ENCODE data around the gene INPP5A. TPM values are rescaled to one million over a fixed set of nuclear protein-coding genes. Genes with fewer than 3 reads are reported as not detected.

Gene INPP5A
- total RNA-seq, 1 experiment from 2014 or later = 15.3 TPM

- no peak for DNase-seq (ENCODE audit: low read depth)
Observed at GRCh38 chr10:132722394-132723329, 185.1 kb downstream of the INPP5A start.

GRCh38 chr10:132723330-132723970 lies 185.9 kb downstream of the INPP5A start:
- no peak for DNase-seq (ENCODE audit: low read depth)

DNA sequence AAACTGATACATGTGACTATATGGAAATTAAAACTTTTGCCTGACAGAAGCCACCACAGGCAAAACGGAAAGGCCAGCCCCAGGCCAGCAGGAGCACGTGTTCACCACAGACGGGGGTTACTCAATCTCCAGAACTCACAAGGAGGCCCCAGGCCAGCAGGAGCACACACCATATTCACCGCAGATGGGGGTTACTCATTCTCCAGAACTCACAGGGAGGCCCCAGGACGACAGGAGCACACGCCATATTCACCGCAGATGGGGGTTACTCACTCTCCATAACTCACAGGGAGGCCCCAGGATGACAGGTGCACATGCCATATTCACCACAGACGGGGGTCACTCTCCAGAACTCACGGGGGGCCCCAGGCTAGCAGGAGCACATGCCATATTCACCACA lies 186.9 kb downstream of the INPP5A start:
- peak; percentile 66 for DNase-seq (ENCODE audit: low read depth)

GRCh38 chr10:132725202-132725601 lies 187.6 kb downstream of the INPP5A start:
- DNase-seq (ENCODE audit: low read depth) = no peak

- no peak for DNase-seq (ENCODE audit: low read depth)
Observed at GRCh38 chr10:132726194-132726593, 188.6 kb downstream of the INPP5A start.

GRCh38 chr10:132726951-132727350 lies 189.4 kb downstream of the INPP5A start:
- DNase-seq (ENCODE audit: low read depth) = no peak

DNA sequence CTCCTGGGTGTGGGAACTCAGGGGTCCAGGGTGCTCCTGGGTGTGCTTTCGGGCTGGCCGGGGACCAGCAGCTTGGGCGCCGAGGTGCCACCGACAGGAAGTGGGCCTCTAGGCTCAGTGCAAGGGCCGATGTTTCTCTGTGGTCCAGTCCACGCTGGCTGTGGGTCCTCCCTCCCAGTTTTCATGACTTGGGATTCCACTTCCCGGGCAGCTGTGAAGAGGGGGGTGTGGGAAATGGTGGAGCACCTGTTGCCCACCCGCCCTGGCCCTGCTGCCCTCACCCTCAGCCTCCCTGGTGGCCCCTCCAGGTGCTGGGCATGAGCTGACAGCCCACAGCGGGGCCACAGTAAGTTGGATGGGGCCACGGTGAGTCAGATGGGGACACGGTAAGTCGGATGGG lies 189.8 kb downstream of the INPP5A start:
- DNase-seq (ENCODE audit: low read depth) = no peak

GRCh38 chr10:132728321-132728720 lies 190.7 kb downstream of the INPP5A start:
- DNase-seq (ENCODE audit: low read depth) = no peak

GRCh38 chr10:132728741-132729140 lies 191.2 kb downstream of the INPP5A start:
- DNase-seq (ENCODE audit: low read depth) = no peak

DNA sequence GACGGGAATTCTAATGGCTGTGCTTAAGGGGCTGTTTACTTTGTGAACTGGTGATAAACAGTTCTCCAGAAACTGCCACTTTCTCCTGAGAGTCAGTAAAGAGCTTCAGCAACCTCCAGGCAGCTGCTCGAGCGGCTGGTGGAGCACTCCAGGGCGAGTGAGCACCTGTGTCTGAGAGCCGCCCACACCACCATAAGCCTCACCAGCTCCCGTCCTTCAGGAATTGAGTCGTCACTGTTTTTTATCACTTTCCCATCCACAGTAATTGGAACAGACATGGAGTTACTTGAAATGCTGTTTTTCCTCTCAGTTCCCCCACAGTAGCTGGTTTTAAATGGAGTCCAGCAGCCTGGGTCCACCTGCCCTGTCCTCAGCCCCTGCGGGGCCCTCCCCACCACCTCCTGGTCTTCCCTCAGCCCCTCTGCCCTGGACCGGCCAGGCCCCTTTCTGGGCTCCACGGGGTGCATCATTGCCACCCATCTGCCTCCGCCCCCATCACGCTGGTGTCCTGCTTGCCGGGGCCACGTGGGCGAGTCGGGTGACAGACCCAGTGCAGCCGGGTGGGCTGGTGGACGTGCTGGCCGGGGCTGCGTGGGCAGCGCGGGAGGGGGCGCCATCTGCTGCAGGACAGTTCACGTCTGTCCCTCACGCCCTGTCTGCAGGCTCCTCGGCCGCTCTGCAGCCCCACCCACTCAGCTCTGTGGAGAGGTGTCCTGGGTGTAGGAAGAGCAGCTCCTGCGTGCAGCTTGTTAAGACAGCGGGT lies 192.4 kb downstream of the INPP5A start:
- DNase-seq (ENCODE audit: low read depth) = no peak

- no peak for DNase-seq (ENCODE audit: low read depth)
Observed at GRCh38 chr10:132730573-132730953, 193.0 kb downstream of the INPP5A start.

GRCh38 chr10:132732518-132732917 lies 194.9 kb downstream of the INPP5A start:
- DNase-seq (ENCODE audit: low read depth) = no peak

DNA sequence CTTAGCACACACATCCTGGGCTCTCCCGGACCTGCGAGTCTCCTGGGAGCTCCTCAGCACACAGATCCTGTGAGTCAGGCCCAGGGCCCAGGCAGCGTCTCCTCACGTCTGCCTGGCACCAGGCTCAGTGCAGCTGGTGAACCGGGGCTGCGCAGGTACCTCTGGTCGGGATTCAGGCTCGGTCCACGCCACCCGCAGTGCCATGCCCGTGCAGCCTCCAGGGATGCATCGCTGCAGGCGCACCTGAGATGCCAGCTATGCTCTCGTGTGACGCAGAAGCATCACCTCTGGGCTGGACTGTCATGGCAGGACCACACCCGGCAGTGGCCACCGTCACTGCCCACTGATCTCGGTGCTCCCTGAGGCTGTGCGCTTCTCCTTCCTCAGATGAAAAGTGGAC lies 196.3 kb downstream of the INPP5A start:
- no peak for DNase-seq (ENCODE audit: low read depth)

DNA sequence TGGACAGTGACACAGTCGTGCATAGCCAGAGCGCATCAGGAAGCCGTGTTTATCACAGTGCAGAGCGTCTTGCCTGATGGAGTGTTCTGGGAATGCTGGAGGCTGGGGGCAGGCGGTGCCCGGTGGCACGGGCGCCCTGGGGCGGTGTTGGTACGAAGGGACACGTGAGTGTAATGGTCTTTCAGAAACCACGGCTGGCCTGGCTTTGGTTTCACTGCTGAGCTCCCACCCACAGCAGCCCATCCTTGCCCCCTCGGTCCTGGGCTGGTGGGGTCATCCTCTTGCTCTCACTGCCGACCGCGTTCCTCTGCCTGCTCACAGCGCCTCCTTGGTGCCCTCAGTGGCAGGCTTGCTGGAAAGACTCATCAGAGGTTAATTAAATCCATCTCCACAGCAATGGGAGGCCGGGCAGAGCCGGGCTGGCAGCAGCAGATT lies 197.8 kb downstream of the INPP5A start:
- no peak for DNase-seq (ENCODE audit: low read depth)

- no peak for DNase-seq (ENCODE audit: low read depth)
Observed at GRCh38 chr10:132735923-132736391, 198.4 kb downstream of the INPP5A start.

DNA sequence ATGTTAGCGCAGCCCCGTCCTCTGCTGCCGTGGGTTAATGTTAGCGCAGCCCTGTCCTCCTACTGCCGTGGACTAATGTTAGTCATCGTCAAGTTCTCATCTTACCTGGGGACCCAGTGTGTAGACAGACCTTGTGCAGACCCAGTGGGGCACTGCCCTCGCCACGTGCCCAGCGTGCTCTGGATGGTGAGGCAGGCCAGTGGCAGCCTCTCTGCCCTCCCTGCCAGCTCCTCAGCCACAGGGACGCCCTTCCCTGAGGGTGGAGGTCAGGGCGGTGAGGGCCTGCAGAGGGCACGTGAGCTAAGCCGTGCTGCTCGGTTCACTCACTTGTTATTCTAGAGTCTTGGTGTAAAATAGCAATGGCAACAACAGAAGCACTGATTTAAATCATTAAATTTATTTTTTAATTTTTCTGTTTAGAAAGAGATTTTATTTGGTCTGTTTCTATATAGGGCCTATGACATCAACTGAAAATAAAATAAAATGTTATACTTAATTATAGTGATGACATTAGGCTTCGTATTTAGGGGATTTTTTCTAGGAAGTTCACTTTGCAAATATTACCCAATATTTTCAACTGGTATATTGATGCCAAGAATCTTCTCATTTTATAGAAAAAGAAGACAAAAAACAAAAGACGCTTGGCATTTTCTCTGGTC lies 199.9 kb downstream of the INPP5A start:
- DNase-seq (ENCODE audit: low read depth) = no peak

DNA sequence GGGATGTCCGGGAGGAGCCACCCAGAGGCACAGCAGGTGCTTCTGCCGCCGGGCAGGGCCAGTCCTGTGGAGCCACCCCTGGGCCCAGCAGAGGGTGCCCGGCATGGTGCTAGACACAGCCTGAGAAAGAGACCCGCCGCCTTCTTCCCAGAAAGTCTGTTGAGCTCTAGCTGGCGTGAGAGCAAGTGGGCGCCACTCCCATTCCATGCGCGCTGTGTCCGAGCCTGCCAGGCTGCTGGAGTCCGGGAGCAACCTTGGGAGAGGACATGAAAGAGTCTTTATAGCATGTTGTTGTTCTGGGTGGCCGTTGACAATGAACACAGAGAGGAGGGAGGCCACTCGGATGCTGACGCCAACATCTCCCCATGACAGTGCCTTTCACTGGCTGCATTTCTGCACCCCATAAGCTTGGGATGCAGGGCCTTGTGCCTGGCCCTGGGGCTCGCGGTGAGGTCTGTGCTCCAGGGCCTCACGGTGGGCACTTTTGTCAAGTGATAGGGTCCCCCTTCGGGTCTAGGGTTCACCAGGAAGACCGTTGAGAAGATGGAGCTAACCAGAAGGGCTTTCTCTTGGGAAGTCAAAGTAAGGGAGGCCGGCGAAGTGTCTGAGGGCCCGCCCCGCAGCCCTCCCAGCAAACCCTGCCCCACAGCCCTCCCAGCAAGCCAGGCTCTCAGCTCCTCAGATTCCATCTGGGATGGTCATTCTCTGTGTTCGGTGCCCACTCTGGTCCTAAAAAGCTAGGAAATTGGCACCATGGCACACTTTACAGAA lies 201.1 kb downstream of the INPP5A start:
- no peak for DNase-seq (ENCODE audit: low read depth)

DNA sequence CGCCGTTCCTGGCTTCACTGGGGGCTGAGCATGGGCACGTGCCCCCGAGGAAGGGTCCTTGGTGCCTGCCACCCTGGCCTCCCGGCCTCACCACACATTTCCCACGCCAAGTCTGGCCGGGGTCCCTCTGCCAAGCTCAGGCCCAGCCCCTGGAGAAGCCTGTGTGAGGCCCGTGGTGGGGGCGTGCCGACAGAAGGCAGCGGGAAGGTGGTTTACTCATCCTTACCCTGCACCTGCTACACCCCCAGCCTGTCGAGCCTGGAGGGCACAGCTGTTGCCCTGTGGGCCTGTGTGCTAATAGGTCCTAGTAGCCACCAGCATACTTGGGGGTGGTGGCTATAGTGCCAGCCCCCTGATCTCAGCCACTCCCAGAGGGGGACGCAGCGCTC lies 201.6 kb downstream of the INPP5A start:
- no peak for DNase-seq (ENCODE audit: low read depth)

DNA sequence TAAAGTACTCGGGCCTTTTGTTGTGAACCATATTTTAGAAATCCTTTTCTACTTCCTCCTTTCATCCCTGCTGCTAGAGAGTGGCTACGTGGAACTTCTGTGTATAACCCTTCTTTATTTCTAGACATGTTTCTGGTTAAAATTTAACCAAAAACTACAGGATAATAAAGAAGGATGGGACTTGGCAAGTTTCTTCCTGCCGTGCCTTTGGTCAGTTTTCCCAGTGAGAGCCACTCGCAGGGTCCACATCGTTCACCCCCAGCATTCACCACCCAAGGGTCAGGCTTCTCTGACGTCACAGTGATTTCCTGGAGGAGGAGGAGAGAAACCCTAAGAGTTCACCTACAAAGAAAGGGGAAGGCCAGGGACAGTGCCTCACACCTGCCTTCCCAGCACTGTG lies 203.0 kb downstream of the INPP5A start:
- no peak for DNase-seq (ENCODE audit: low read depth)

DNA sequence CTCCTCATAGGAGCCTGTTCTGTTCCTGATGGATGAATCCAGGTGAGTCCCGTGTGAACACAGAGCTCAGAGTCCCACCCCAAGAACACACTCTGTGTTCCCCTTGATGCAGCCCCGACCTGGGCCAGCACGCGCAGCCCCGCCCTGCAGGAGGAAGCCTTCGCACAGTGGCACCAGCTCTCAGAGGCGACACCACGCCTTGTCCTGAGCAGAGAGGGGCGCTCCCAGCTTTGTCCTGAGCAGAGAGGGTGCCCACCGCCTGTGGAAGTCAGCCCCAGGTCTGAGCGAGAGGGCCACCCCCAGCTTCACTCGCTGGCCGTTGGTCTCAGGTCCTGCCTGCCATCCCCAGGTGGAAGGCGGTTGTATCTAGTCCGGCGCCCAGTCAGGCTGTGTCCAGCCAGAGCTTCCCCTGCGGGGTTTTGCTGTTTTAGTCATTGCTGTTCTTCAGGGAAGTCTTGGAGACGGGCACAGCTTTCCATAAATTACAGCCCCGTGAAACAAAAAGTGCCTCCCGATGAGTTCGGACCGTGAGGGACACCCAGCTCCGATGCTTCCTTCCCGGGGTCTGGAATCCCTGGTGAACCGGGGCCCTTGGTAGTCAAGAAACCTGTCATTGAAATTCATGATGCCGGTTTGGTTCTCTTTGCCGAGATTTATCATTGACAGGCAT lies 204.7 kb downstream of the INPP5A start:
- DNase-seq (ENCODE audit: low read depth) = no peak

Data from M059J (cell line).